IPS-15b (cell line): ENCODE data around the gene SDR39U1.

Experiments used
- H3K27me3 ChIP-seq: one replicate; pipeline ENCODE4 v1.6.1; 2013; ENCODE audit warnings: low read length; ENCODE audit not compliant: control insufficient read depth, insufficient read depth
- H3K36me3 ChIP-seq: one replicate; pipeline ENCODE4 v1.6.1; 2013; ENCODE audit warnings: low read length; ENCODE audit not compliant: control insufficient read depth, insufficient read depth
- H3K4me1 ChIP-seq: one replicate; pipeline ENCODE4 v1.6.1; 2013; ENCODE audit warnings: mild to moderate bottlenecking, low read length; ENCODE audit not compliant: control insufficient read depth, insufficient read depth
- H3K4me3 ChIP-seq: one replicate; pipeline ENCODE4 v1.5.1; 2013; ENCODE audit warnings: low read depth, low read length
- H3K9ac ChIP-seq: one replicate; pipeline ENCODE4 v1.6.1; 2013; ENCODE audit warnings: low read depth, mild to moderate bottlenecking, low read length
- H3K9me3 ChIP-seq: one replicate; pipeline ENCODE4 v1.6.1; 2013; ENCODE audit warnings: mild to moderate bottlenecking, low read length; ENCODE audit not compliant: control insufficient read depth, insufficient read depth

SDR39U1 gene

DNA sequence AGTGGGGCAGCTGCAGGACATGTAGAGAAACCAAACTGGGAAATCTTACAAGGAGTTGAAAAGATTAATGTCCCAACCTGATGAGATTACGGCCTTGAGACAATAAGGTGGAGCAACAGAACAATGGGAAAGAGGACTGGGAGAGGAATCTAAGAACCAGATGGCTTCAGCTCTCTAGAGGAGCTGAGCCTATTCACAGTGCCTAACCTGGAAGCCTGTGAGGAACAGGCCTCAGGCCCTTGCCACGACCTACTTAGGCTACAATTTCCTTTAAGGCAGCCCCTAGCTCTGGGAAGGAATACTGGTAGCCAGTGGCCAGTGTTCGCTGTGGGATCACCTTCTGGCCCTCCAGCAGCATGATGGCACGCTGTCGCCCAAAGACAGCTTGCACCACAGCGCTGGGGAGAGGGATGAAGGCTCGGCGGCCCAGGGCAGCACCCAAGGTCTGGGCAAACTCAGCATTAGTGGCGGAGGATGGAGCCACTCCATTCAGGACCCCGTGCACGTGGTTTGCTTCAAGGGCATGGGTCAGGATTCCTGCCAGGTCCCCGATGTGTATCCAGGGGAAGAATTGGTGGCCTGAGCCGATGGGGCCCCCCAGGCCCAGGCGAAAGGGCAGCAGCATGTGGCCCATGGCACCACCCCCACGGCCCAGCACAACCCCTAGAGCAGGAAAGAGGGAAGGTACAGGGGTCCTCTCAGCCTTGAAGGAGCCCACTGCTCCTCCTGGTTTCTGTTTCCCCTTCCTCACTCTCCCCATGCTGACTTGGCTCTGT, 2.6 kb downstream of the SDR39U1 start:
- peaks cover 4% of the 10 kb centered on the region for H3K36me3 ChIP-seq
- H3K27me3 ChIP-seq: no peaks in the 10 kb centered on the region
- no peaks in the 10 kb centered on the region for H3K9me3 ChIP-seq
- H3K9ac ChIP-seq: no peak overlapping the region
- no peak overlapping the region for H3K4me3 ChIP-seq
- H3K4me1 ChIP-seq: no peaks in the 10 kb centered on the region

DNA sequence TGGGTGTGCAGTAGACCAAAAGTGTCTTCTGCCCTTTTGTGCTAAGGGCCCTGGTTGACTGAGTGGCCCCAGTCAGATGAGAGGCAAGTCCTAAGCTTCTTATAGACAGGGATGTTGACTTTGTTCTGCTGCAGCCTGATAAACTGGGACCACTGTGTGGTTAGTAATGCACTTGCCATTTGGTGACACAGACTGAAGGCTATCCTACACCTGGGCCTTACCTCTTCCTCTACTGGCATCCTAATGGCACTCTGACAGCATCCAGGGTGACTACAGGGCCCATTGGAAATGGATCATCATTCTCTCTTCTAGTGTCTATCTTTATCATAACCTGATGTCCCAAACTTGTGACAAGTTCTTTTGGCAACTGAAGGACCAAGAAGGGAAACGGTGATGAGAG, 3.3 kb downstream of the SDR39U1 start:
- Histone ChIP-seq H3K4me3 (no peak overlapping the region), H3K4me1 (no peaks in the 10 kb centered on the region), H3K9me3 (no peaks in the 10 kb centered on the region), H3K36me3 (peaks cover 4% of the 10 kb centered on the region), H3K27me3 (no peaks in the 10 kb centered on the region), H3K9ac (no peak overlapping the region)

DNA sequence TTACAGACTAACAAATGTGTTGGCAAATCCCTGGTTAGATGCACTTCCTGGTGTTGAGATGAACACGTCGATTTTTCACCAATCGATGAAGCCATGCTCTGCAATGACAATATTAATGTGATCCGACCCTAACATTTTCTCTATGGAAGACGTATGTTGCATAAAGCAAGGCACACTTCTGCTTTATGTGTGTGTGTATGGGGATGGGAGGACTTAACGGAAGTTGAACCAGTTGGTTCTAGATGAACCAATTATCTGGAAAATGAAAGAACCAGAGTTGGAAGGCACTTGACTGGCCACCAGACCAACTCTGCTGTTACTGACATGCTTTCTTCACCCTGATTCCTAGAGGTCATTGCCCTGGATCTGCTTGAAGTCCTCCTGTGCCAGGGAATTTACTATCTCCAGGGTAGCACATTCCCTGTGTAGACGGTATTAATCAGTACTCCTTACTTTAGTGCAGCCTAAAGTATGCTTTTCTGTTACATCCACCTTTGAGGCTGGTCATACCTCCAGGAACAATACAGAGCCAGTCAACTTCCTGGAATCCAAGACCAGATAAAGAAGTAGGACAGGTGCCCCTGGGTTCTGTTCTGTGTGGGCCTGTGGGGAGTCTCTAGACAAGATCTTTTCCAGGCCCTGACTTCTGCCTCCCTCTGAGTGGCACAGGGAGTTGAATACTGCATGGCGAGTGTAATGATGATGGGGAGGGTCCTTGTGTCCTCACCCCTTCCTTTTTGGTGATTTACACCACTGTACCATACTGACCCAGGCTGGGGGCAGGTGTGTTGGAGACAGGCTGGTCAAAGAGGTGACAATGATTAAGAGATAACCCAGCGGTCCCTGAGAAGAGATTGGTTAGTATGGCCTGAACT, 4.1 kb downstream of the SDR39U1 start:
- H3K9ac ChIP-seq: no peak overlapping the region
- no peaks in the 10 kb centered on the region for H3K27me3 ChIP-seq
- no peaks in the 10 kb centered on the region for H3K4me1 ChIP-seq
- peaks cover 4% of the 10 kb centered on the region for H3K36me3 ChIP-seq
- no peak overlapping the region for H3K4me3 ChIP-seq
- no peaks in the 10 kb centered on the region for H3K9me3 ChIP-seq

DNA sequence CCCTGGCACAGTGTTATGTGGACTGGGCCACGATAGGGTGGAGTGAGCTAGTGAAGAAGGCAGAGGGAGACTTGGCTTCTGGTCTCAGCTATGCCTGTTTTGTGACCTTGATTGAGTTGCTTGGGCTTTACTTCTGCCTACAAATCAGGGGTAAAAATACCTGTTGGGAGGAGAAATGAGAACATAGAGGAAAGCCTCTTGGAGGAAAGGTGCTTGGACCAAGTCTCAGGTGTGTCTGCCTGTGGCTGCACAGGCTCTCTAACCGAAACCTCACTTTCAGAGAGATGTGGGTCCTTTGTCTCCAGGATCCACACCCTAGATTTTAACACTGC, 4.9 kb downstream of the SDR39U1 start:
- H3K4me1 ChIP-seq: no peaks in the 10 kb centered on the region

DNA sequence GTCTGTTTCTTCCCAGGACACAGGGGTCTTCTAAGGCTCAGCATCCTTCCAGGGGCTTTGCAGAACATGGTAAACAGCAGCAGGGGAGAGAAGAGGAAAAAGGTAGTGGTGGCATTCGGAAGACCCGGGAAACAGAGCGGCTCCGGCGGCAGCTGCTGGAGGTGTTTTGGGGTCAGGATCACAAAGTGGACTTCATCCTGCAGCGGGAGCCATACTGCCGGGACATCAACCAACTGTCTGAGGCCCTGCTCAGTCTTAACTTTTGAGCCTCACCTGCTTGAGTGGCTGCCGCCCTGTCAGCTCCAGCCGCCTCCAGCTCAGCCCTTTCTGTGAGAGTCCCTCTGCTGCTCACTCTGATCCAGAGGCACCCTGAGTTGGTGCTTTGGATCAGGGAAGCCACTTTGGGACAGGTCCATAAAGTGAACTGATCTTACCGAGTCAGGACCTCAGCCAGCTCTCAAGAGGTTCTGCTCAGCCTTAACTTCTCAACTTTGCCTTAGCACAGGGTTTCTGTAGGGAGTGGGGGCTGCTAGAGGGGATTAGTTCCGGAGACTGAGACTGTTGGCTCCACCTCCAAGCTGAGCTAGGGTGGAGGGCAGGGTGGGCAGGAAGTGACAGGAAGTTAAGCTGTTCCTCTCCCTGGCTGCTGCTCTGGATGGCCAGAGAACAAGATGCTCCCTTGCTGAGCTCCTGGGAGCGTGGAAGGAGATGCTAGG, 5.4 kb downstream of the SDR39U1 start:
- no peak overlapping the region for H3K9ac ChIP-seq
- H3K27me3 ChIP-seq: no peaks in the 10 kb centered on the region
- no peaks in the 10 kb centered on the region for H3K4me1 ChIP-seq
- no peak overlapping the region for H3K4me3 ChIP-seq
- peaks cover 8% of the 10 kb centered on the region for H3K36me3 ChIP-seq
- no peaks in the 10 kb centered on the region for H3K9me3 ChIP-seq

More for the DNA sequence above, 4.9 kb downstream of the SDR39U1 start:
- no peak overlapping the region for H3K9ac ChIP-seq
- no peak overlapping the region for H3K4me3 ChIP-seq
- peaks cover 4% of the 10 kb centered on the region for H3K36me3 ChIP-seq
- no peaks in the 10 kb centered on the region for H3K9me3 ChIP-seq
- H3K27me3 ChIP-seq: no peaks in the 10 kb centered on the region

DNA sequence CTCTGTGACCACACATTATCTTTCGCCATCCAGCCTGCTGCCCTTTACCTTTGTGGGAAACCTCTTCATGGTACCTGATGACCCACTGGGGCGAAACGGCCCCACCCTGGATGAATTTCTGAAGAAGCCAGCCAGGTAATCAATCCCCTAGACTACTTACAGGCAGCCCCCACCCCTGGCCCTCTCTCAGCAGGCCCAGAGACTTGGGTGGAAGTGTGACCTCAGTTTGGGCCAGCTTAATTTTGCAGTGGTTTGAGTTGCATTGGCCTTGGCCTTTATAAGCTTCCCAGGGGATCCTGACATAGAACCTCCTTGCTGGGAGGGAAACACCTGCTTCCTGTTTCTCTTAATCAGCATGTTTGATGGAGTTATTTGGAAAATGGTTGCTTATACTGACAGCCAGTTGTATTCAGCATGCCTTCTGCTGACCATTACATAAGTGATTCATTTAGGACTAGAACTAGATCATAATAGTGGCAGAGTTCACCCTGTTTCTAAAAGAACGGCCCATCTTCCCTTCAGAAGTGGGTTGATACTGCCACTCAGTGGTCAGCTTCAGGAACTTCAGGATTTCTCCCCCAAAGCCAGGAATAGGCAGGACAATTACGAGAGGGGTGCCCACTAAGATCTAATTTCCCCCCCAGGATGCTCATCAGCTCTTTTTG, 6.1 kb downstream of the SDR39U1 start:
- Histone ChIP-seq H3K4me1 (peaks cover under 1% of the 10 kb centered on the region), H3K4me3 (no peak overlapping the region), H3K9ac (no peak overlapping the region), H3K36me3 (peaks cover 9% of the 10 kb centered on the region), H3K9me3 (no peaks in the 10 kb centered on the region), H3K27me3 (no peaks in the 10 kb centered on the region)

DNA sequence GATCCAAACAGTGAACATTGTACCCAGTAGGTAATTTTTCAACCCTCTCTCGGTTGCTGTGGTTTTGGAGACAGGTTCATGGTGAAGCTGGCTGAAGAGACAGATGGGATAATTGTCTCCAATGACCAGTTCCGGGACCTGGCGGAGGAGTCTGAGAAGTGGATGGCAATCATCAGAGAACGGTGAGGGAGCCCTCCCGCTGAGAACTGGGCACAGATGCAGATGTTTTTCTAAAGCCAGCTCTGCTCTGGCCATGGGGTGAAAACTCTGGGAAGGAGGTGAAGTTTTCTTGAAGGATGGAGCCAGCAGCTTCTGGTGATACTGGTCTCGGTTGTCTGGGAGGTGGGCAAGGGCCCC, 6.6 kb downstream of the SDR39U1 start:
- Histone ChIP-seq H3K9ac (no peak overlapping the region), H3K4me3 (no peak overlapping the region), H3K27me3 (no peaks in the 10 kb centered on the region), H3K9me3 (no peaks in the 10 kb centered on the region), H3K36me3 (peaks cover 9% of the 10 kb centered on the region), H3K4me1 (peaks cover 6% of the 10 kb centered on the region)

DNA sequence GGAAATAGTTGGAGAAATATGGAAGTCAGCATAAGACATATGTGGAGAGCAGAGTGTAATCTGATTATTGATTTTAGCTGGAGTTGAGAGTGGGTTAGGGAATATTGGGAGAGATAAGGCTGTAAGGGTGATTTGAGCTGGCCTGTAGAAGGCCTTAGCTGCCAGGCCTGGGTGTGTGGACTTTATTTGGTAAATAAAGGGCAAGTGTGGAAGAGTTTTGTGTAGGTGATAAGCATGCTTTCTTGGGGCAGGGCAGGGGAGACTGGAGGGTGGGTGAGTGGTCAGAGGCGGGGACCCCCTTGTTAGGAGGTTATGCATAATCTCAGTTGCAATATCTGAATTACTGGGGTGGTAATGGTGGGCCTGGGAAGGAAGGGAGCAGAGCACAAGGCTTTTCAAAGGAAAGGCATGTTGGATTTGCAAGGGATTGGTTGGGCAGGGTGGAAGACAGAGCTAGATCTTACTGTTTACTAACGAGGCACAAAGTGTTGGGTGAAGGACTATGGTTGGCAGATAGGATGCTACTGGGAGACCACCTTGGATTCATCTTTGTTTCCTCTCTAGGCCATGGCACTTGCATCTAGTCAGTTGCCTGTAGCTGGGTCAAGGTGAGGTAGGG, 7.3 kb downstream of the SDR39U1 start:
- Histone ChIP-seq H3K9me3 (no peaks in the 10 kb centered on the region), H3K27me3 (no peaks in the 10 kb centered on the region), H3K4me1 (peaks cover 7% of the 10 kb centered on the region), H3K36me3 (peaks cover 9% of the 10 kb centered on the region), H3K9ac (no peak overlapping the region), H3K4me3 (no peak overlapping the region)

DNA sequence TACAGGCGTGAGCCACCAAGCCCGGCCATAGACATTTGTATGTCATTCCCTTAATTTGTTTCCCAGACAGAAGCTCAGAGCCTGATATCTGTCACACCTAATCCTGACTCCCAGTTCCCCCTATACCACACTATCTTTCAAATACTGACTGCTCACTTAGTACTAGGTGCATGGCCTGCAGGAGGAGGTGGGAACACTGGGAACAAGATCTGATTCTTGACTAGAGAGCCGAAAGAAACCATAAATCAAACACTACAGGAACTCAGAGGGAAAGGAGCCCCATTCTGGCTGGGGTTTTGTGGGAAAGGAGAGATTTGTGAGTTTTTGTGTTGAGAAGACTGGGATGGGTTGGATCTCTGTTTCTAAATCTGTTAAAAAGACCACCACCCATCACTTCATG, 7.9 kb downstream of the SDR39U1 start:
- no peak overlapping the region for H3K4me3 ChIP-seq
- H3K36me3 ChIP-seq: peaks cover 9% of the 10 kb centered on the region
- H3K9me3 ChIP-seq: no peaks in the 10 kb centered on the region
- H3K4me1 ChIP-seq: peaks cover 7% of the 10 kb centered on the region
- H3K27me3 ChIP-seq: no peaks in the 10 kb centered on the region
- H3K9ac ChIP-seq: no peak overlapping the region

DNA sequence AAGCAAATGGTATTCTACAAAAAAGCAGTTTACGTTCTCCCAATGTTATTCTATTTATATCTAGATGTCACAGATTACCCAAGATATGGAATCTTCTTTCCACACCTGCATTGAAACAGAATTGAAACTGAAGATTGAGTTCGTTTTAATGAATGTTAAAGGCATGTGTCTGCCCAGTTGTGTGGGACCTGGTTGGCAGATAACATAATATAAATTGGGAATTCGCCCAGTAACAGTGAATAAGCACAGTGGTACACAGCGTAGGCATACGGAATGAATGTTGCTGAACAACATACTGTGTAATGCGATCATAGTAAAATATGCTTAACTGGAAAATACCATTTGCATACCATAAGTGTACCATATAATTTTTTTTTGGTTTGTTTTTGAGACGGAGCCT, 8.5 kb downstream of the SDR39U1 start:
- Histone ChIP-seq H3K36me3 (peaks cover 9% of the 10 kb centered on the region), H3K27me3 (peaks cover 2% of the 10 kb centered on the region), H3K4me1 (peaks cover 11% of the 10 kb centered on the region), H3K9me3 (no peaks in the 10 kb centered on the region), H3K4me3 (no peak overlapping the region), H3K9ac (no peak overlapping the region)
